IPS DF 19.7 (cell line): ENCODE measurements around the gene SLC10A4.
"Not testable (repeated sequence)": the region's sequence is repeated elsewhere in the genome, so short reads cannot be mapped to it uniquely, and the experiment has no call there.

Experiments
- DNase-seq: peaks from one replicate; pipeline ENCODE4 v3.0.0-alpha.2; 2013; ENCODE audit warnings: low read depth, low spot score

The SLC10A4 gene, protein sequence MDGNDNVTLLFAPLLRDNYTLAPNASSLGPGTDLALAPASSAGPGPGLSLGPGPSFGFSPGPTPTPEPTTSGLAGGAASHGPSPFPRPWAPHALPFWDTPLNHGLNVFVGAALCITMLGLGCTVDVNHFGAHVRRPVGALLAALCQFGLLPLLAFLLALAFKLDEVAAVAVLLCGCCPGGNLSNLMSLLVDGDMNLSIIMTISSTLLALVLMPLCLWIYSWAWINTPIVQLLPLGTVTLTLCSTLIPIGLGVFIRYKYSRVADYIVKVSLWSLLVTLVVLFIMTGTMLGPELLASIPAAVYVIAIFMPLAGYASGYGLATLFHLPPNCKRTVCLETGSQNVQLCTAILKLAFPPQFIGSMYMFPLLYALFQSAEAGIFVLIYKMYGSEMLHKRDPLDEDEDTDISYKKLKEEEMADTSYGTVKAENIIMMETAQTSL

DNA sequence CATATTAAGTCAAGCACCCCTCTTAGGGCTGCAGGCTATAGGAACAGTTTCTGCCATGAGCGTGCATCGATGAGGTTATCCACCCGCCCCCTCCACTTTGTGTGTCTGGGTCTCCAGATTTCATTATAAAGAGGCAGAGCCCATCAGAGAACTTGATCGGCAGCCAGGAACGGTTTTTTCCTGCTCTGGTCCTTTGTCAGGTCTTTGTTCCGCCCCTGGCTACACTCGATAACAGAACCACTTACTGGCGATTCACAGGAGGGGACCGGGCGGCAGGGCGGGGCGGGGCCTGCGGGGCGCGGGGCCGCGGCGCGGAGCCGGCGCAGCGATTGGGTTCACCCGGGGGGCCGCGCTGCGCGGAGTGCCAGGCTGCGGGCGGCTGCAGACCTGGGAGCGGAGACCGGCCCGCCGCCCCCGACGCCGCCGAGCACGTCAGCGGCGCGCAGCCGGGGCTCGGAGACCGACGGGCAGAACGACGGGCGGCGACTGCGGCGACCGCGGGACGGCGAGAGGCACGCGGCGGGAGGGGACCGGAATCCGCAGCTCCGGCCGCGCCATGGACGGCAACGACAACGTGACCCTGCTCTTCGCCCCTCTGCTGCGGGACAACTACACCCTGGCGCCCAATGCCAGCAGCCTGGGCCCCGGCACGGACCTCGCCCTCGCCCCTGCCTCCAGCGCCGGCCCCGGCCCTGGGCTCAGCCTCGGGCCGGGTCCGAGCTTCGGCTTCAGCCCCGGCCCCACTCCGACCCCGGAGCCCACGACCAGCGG is at the start of gene SLC10A4:
TSS of gene SLC10A4 (plus strand) at position 338 of the 771 bp plus-strand sequence. CDS start at position 557, 219 bp downstream.
- no peak for DNase-seq

DNA sequence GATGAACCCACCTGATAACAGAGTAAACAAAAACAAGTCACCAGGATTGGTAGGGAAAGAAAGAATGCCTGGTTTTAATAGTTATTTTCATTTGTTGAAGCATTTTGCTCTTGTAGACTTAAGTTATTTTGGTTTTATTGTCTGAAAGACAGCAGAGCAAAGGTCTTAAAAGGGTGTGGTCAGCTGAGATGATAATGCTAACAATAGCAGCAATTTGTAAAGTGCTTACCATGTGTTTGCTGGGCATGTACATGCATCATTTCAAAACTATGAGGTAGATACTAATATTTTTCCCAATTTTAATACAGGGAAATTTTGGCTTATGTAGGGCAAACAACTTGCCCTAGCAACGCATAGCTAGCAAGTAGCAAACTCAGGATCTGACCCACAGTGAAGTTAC is 46.8 kb upstream of the SLC10A4 start:
- DNase-seq = no peak

DNA sequence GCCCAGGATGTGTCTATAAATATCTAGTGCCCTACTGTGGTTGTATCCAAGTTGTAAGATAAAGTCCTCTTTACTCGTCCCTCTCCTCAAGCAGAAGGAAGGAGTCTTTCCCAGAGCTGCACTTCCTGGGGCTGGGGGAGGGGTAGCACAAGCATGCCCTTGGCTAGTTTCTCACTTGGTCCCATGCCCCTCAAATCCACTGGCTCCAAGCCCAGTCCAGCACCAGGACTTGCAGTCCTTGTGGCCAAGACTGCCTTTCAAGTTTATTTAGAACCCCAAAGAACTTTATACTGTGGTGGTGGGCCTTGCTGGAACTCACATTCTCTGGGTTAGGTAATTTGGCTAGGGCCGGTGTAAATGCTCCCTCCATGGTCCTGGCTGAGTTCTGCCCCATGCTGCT is 43.2 kb upstream of the SLC10A4 start:
- DNase-seq = no peak

DNA sequence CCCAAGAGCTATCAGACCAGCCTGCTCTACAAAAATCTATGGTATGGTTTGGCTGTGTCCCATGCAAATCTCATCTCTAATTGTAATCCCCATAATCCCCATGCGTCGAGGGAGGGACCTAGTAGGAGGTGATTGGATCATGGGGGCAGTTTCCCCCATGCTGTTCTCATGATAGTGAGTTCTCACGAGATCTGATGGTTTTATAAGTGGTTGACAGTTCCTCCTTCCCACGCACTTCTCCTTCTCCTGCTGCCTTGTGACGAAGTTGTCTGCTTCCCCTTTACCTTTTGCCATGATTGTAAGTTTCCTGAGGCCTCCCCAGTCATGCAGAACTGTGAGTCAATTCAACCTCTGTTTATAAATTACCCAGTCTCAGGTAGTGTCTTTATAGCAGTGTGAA is 42.2 kb upstream of the SLC10A4 start:
- DNase-seq = not testable (repeated sequence)

DNA sequence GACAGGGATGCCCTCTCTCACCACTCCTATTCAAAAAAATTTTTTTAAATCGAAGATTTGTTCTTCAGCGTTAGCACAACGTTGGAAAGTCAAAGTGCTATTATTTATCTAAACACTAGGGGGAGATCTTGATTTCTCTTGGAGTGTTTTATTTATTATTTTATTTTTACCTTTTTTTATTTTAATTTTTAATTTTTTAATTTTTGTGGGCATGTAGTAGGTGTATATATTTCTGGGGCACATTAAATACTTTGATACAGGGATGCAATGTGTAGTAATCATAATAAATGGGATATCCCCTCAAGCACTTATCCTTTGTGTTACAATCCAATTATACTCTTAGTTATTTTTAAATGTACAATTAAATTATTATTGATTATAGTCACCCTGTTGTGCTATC is 37.4 kb upstream of the SLC10A4 start:
- DNase-seq = no peak

DNA sequence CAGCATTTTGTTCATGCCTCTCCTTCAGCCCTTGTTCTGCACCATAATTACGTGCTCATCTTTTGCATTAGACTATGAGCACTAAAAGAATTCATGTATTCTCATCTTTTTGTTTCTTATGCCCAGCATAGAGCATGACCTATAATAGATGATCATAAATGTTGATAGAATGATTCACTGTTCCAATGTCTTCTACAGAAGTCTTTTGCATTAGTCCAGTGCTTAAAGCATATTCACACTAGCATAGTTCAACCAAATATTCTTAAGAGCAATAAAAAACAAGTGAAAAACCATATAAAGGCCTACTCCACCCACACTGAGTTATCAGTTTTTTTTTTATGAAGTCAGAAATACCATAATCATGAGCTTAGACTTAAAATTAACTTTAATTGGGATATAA is 36.5 kb upstream of the SLC10A4 start:
- DNase-seq = no peak

DNA sequence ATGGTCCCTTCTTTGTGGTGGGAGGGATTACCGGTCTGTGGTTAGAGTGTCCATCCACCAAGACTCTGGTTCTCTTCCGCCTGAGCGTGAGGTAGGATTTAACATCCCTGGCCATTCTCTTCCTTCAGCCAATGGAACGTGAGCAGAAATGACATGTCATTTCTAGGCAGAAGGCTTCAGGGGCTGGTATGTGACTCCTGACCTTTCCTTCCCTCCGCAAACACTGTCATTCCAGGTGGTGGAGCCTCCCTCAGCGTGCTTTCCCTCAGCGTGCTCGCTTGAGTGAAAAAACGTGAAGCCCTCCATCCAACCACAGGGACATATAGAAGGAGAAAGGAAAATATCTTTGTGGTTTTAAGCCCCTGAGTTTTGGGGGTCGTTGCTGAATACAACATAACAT is 34.0 kb upstream of the SLC10A4 start:
- no peak for DNase-seq

DNA sequence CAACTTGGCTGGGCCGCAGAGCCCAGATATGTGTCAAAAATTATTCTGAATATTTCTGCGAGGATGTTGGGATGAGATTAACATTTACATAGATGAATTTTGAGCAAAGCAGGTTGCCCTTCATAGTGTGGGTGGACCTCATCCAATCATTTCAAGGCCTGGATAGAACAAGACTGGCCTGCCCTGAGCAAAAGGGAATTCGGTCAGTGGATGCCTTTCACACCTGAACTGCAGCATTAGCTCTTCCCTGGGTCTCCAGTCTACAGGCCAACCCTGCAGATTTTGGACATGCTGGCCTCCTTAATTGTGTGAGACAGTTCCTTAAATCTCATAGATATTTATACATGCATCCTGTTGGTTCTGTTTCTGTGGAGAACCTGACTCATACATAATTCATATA is 32.4 kb upstream of the SLC10A4 start:
- DNase-seq = no peak

DNA sequence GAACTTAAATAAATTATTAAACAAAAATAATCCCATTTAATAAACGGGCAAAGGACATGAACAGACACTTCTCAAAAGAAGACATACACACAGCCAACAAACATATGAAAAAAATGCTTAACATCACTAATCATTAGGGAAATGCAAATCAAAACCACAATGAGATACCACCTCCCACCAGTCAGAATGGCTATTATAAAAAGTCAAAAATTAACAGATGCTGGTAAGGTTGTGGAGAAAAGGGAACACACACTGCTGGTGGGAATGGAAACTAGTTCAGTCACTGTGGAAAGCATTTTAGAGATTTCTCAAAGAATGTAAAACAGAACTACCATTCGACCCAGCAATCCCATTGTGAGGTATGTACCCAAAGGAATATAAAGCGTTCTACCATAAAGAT is 31.5 kb upstream of the SLC10A4 start:
- not testable (repeated sequence) for DNase-seq

DNA sequence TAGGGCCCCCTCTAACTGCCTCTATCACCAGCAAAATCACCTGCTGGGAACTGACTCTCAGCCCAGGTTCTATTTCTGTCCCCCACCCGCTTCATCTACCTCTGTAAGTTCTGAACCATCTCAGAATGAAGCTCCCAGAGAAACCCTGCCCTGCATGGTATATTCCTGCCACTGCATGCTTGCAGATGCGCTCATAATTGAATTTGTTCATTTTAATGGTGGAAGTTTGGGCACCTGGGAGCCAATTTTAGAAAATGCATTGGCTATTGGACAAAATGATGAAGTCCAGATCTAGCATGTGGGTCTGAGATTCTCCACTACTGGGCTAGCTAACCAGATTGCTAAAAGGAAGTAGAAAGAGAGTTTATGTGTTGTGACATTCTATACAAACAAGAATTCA is 28.6 kb upstream of the SLC10A4 start:
- DNase-seq = no peak

DNA sequence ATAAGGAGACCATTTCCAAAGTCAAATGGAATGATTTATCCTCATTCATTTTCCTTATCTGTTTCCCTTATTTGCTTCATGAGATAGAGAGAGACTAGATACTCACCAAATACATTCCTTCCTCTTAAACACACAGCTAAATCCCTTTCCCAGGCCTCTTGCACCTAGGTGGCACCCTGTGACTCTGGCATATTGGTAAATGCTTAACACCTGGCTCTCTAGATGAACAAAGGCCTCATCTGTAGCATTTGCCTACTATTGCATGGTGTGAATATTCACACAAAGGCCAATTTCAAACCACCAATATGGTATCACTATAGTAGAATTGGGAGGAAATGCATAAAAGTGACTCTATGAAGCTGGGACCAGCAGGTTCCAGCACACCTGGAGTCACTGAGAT is 22.1 kb upstream of the SLC10A4 start:
- no peak for DNase-seq

DNA sequence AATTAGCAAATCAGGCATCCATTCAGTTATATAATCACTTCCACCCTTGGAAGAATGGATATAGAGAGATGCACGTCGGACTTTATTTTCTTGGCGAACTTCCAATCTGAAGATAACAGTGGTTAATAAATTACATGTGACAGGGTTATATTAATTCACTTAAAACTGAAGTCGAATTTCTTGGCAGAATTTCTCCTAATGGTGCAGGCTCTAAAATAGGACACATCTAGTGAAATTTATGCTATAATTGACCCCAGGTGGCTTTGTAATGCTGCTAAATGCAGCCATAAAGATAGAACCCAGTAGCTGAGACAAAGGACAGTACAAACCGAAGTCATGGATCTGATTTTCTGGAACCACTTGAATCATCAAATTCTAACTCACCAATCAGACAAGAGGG is 20.8 kb upstream of the SLC10A4 start:
- DNase-seq = no peak

DNA sequence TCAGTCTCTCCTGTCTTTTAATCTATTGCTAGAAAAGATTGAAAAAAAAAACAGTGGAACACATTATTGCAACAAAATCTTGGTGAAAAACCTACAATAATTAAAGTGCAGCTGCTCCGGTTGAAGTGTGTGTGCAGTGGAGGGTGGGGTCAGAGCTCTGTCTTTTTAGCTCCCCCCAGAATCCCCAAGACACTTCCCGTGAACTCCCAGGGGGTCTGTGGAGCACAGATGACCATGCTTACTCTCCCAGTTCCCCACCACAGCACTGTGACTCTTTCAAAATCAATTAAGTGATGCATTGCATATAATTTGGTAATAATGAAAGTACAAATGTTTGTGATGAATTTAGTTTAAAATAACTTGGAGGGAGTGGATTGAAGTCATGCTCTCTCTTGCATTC is 15.7 kb upstream of the SLC10A4 start:
- DNase-seq = no peak

DNA sequence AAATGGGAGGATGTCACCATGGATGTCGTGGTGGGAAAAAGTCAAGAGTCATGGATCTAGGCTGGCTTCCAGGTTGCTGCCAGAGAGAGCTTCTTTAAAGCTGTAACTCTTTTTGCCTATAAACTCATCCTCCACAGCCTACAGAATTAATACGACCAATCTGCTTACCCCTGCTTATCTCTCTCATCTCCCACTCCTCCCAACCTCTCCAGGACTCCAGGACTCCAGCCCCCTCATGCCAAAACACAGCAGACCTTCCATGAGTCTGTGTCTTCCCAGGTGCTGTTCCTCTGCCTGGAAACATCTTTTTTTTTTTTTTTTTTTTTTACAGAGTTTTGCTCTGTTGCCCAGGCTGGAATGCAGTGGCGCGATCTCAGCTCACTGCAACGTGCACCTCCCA is 15.3 kb upstream of the SLC10A4 start:
- no peak for DNase-seq

DNA sequence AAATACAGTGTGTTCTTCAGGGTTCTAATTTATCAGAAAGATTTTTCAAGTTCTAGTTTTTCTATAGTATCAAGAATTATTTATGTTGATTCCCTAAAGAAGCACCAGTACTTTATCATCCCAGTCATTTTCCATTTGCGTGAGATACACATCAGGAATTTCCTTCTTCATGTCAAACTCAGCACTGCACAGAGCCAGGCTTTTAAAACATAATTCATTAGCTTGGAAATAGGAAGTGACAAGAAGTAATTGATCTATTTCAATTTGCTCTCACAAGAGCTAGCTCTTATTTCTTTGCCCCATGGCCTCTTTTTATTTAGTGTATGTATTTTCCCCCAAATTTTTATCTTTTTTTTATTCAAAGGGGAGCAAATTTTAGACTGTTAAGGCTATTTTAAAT is 13.0 kb upstream of the SLC10A4 start:
- no peak for DNase-seq

DNA sequence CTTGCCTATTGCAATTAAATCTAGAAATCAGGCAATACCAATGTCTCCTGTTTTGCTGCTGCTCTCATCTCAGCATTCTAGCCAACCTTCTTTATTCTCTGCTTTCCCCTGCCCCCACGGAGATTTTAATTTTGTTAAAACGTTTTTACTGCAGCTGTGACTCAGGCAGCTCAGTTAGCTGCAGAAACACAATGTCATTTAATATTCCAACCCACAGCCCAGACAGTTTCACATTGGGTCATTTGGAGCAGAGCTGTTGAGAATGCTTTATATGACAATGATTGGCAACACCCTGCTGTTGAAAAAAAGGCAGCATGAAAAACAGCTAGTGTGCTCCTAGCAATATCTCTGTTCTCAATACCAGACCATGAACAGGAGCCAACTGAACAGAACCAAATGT is 12.6 kb upstream of the SLC10A4 start:
- no peak for DNase-seq

DNA sequence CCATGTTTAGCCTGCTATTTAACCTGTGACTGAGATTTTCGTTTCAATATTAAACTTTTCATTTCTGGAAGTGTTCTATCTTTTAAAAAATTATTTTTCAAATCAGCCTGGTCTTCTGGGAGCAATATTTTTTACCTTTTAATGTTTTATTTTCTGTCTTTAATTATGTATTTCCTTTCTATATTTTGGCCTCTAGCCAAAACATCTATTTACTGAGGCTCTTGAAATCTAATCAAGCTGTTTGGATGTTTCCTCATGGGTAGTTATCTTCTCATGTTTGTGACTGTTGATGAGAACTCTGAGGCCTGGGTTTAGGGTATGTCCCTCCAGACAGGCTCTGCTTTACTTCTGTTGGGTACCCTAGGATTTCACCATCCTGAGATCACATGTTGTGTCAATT is 10.3 kb upstream of the SLC10A4 start:
- no peak for DNase-seq

DNA sequence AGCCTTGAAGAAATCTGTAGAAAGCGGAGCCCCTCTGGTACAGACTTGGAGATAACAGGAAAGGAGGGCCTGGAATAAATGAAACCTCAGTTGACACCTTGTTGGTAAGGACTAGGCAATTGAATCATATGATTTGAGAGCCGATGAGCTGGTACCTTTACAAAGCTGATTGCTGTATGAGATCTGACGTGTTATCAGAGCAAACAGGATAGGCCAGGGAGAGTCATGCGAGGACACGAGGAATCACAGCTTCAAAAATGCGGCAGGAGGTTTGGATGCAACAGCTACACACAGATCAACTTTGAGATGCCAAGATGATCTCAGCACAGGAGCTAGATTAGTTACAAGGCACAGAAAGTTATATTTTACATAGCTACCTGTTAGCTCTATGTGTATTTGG is 7.4 kb upstream of the SLC10A4 start:
- no peak for DNase-seq

DNA sequence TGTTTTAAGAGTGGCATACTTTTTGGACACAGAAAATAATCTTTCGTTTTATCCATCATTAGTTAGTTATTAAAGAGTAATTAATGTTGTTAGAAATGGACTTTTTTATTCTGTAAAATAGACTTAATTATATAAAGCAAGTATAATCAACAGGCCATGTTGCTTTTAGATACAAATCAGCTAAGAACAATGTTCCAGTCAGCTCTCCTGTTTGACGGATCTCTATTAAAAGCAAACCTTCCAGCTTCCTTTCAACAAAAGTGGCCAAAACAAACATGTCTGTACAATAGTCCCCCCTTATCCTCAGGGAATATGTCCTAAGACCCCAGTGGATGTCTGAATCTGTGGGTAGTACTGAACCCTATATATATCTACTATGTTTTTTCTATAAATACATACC is 4.9 kb upstream of the SLC10A4 start:
- no peak for DNase-seq

DNA sequence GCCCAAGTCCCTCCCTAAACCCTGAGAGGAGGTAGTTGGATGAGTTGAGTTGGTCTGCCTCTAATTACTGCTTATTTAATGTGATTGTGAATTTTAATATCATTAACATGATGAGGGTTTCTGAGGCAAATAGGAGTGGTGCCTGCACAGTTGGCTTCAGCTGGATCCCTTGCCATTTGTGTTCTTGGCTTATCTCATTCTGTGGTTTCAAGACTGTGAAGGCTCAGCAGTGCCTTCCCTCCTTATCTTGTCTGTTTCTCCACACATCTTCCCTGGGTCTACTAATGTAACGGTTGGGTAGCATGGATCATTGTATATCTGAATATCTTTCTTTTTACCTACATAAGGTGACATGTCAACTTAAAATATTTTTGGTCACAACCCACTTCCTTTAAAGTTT is 1.6 kb upstream of the SLC10A4 start:
- no peak for DNase-seq

DNA sequence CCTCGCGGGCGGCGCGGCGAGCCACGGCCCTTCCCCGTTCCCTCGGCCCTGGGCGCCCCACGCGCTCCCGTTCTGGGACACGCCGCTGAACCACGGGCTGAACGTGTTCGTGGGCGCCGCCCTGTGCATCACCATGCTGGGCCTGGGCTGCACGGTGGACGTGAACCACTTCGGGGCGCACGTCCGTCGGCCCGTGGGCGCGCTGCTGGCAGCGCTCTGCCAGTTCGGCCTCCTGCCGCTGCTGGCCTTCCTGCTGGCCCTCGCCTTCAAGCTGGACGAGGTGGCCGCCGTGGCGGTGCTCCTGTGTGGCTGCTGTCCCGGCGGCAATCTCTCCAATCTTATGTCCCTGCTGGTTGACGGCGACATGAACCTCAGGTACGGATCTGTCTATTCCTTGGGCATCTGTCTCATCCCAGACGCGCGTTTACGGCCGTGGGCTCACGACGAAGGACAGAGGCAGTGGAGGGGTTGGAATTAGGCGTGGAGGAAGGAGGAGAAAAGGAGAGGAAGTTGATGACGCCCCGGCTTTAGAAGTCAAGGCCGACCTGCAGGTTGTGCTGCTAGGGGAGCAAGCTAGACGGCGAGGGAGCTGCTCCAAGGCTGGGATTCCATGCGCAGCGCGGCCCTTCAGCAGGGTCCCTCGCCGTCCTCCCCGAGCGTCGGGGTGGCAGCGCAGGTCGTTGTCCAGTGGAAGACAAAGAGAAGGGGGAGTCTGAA is 792 bp downstream of the SLC10A4 start:
- DNase-seq = no peak

DNA sequence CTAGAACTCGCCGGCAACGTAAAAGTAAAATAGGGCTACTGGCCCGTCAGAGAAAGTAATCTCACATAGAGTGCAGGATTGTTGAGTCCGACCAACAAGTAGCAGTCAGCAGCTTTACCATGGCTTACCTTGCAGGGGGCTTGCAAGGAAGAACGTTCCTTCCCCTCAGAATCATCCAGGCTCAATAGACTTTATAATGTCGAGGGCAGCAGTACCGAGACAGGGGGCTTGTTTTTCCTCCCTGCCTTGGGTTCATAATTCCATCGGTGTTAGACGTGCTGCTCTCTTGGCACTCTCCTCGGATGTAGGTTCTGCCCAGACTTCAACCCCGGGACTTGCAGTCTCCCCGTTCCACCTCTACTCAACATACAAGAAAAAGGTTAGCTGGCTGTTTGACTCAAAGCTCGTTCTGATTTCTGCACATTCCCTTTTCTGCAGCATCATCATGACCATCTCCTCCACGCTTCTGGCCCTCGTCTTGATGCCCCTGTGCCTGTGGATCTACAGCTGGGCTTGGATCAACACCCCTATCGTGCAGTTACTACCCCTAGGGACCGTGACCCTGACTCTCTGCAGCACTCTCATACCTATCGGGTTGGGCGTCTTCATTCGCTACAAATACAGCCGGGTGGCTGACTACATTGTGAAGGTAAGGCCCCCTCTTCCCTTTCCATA is 1.5 kb downstream of the SLC10A4 start:
- DNase-seq = no peak
